Endothelial cell of umbilical vein (primary cell): ENCODE measurements around the gene SMARCA2. TPM values are rescaled to one million over a fixed set of nuclear protein-coding genes. Genes with fewer than 3 reads are reported as not detected.

Source experiments
- BruUV-seq: library from RNA; stranded (reverse); fragments of 400-500 nt; replicated peaks from 2 replicates; lab custom pipeline; 2021; lab: Mats Ljungman, UMichigan
- CTCF ChIA-PET: fragments of 300-600, 350-600 bp; sonication (Branson Sonifier 250); formaldehyde crosslinking; loops from one replicate; lab custom pipeline; 2021; ENCODE audit warnings: antibody characterized with exemption, inconsistent platforms; lab: Charles Lee
- POLR2A ChIA-PET: fragments of 300-600, 350-600 bp; sonication (Branson Sonifier 250); formaldehyde crosslinking; loops from one replicate; lab custom pipeline; 2021; ENCODE audit warnings: antibody characterized with exemption, inconsistent platforms; lab: Charles Lee
- DNase-seq: peaks from one replicate; pipeline ENCODE4 v3.0.0-alpha.2; 2011; ENCODE audit warnings: low read depth, low spot score
- FAIRE-seq: peaks from 2 replicates; lab custom pipeline; 2011; peaks lifted over from hg19 to GRCh38; lab: Jason Lieb, UNC
- H2AFZ ChIP-seq: 2 replicates; pipeline ENCODE4 v1.6.0; 2012; ENCODE audit warnings: low read depth, low read length, control low read depth, inconsistent platforms
- H3K27ac ChIP-seq: 2 replicates; pipeline ENCODE4 v1.5.1; 2011; ENCODE audit warnings: low read depth, mild to moderate bottlenecking, control low read depth, low read length, moderate library complexity; ENCODE audit not compliant: insufficient read depth
- H3K27me3 ChIP-seq, 2 experiments: 2 replicates each; pipeline versions ENCODE4 v1.6.0 to v1.6.1; 2011; ENCODE audit warnings: low read length in 2 of 2, mixed read lengths in 1 of 2; ENCODE audit not compliant: control insufficient read depth in 2 of 2, insufficient read depth in 2 of 2
- H3K36me3 ChIP-seq, 2 experiments: 2 replicates in 1 of 2; 3 replicates in 1 of 2; pipeline ENCODE4 v1.5.1; 2011; ENCODE audit warnings: low read length in 2 of 2, mild to moderate bottlenecking in 1 of 2, moderate library complexity in 1 of 2; ENCODE audit not compliant: control insufficient read depth in 2 of 2, insufficient read depth in 2 of 2; ENCODE audit errors: extremely low read depth in 1 of 2
- H3K4me1 ChIP-seq: 3 replicates; pipeline ENCODE4 v1.5.1; 2011; ENCODE audit warnings: mild to moderate bottlenecking, low read length; ENCODE audit not compliant: control insufficient read depth, insufficient read depth; ENCODE audit errors: extremely low read depth
- H3K4me2 ChIP-seq: 2 replicates; pipeline ENCODE4 v1.6.1; 2011; ENCODE audit warnings: low read length, control low read depth, mixed read lengths; ENCODE audit not compliant: insufficient read depth
- H3K4me3 ChIP-seq, 3 experiments: fragments of 200-600 bp in 1 of 3; sonication (generic), shearing (Covaris generic) in 1 of 3; replicated peaks in 1 of 3; 2 replicates each; pipeline ENCODE4 v1.5.1; 2011 to 2016; ENCODE audit warnings: control low read depth in 3 of 3, low read length in 3 of 3, mild to moderate bottlenecking in 2 of 3, inconsistent platforms in 1 of 3, low read depth in 1 of 3, moderate library complexity in 1 of 3; ENCODE audit not compliant: insufficient read depth in 1 of 3
- H3K79me2 ChIP-seq: 2 replicates; pipeline ENCODE4 v1.6.0; 2012; ENCODE audit warnings: low read length, inconsistent platforms; ENCODE audit not compliant: control insufficient read depth, insufficient read depth
- H3K9ac ChIP-seq: replicated peaks from 2 replicates; pipeline ENCODE3; 2011; ENCODE audit warnings: low read length, control low read depth; ENCODE audit not compliant: insufficient read depth; ENCODE audit errors: extremely low read depth
- H3K9me1 ChIP-seq: replicated peaks from 3 replicates; pipeline ENCODE4 v1.6.0; 2011; ENCODE audit warnings: mild to moderate bottlenecking, low read length; ENCODE audit not compliant: control insufficient read depth, insufficient read depth; ENCODE audit errors: extremely low read depth
- H3K9me3 ChIP-seq: replicated peaks from 2 replicates; pipeline ENCODE4 v1.5.1; 2012; ENCODE audit warnings: low read length, inconsistent platforms; ENCODE audit not compliant: control insufficient read depth, insufficient read depth
- H4K20me1 ChIP-seq: replicated peaks from 2 replicates; pipeline ENCODE3; 2011; ENCODE audit warnings: mild to moderate bottlenecking, low read length; ENCODE audit not compliant: control insufficient read depth, insufficient read depth; ENCODE audit errors: extremely low read depth
- EZH2 ChIP-seq: IDR thresholded peaks from 2 replicates; pipeline ENCODE4 v1.6.1; 2012; ENCODE audit warnings: borderline replicate concordance, low read depth, mild to moderate bottlenecking, moderate library complexity, low read length, inconsistent platforms; ENCODE audit not compliant: severe bottlenecking
- FOS ChIP-seq: IDR thresholded peaks from 2 replicates; pipeline ENCODE4 v1.6.1; 2011; ENCODE audit warnings: mild to moderate bottlenecking, low read length, moderate library complexity, borderline replicate concordance; ENCODE audit not compliant: insufficient read depth
- GATA2 ChIP-seq: IDR thresholded peaks from 2 replicates; pipeline ENCODE4 v1.7.0; 2011; ENCODE audit warnings: low read depth, mild to moderate bottlenecking, moderate library complexity, mixed read lengths, low read length; ENCODE audit not compliant: insufficient read length, insufficient read depth
- JUN ChIP-seq: IDR thresholded peaks from 2 replicates; pipeline ENCODE4 v1.6.1; 2011; ENCODE audit warnings: borderline replicate concordance, low read depth; ENCODE audit not compliant: insufficient read length, insufficient read depth
- MYC ChIP-seq: IDR thresholded peaks from one replicate; pipeline ENCODE4 v1.6.1; 2011; ENCODE audit warnings: mild to moderate bottlenecking, low read depth, low read length
- POLR2A ChIP-seq: IDR thresholded peaks from 2 replicates; pipeline ENCODE4 v1.6.1; 2012; ENCODE audit warnings: low read depth, mild to moderate bottlenecking, control low read depth, low read length
- POLR2AphosphoS5 ChIP-seq: IDR thresholded peaks from 2 replicates; pipeline ENCODE4 v1.6.1; 2012; ENCODE audit warnings: low read depth, mild to moderate bottlenecking, control low read depth, low read length, moderate library complexity; ENCODE audit not compliant: insufficient read depth
- dilution Hi-C: fragments of 300-500 bp; cut with MboI; formaldehyde crosslinking; loops from one replicate; pipeline ENCODE4 v1.15.0; 2019; ENCODE audit warnings: low sequenced_read_pairs; ENCODE audit not compliant: extremely low pct_ligation_motif_present
- intact Hi-C: fragments of 100-400 bp; cut with micrococcal nuclease; formaldehyde crosslinking; loops from one replicate; pipeline ENCODE4 v1.10.0; 2022
- polyA plus RNA-seq, 4 experiments: library from polyadenylated mRNA; depleted of rRNA in 3 of 4; stranded (reverse) in 3 of 4; unstranded in 1 of 4; fragments of >200 nt; gene quantifications; 2 replicates each; pipeline versions ENCODE4 v1.2.1 to v1.2.3, GENCODE V29; 2011 to 2012; ENCODE audit warnings: missing spikeins in 1 of 4
- total RNA-seq: library from RNA; stranded (reverse); gene quantifications from 2 replicates; pipeline ENCODE4 v1.2.3, GENCODE V29; 2021
- TF ChIP-seq, protein P1 (sequence below), 2 donors: IDR thresholded peaks; 1 replicate in 1 of 2; 2 replicates in 1 of 2; pipeline ENCODE4 v1.5.1; 2011; ENCODE audit warnings: low read length in 2 of 2, mild to moderate bottlenecking in 2 of 2, moderate library complexity in 2 of 2, control low read depth in 1 of 2, inconsistent platforms in 1 of 2, low read depth in 1 of 2; ENCODE audit not compliant: insufficient read depth in 1 of 2; ENCODE audit errors: extremely low read depth in 1 of 2
- TF ChIP-seq, protein P2 (sequence below): IDR thresholded peaks from 2 replicates; pipeline ENCODE4 v1.6.1; 2011; ENCODE audit not compliant: insufficient read depth, insufficient read length

The SMARCA2 gene
- total and polyA plus RNA-seq, 2 donors (not counting 3 experiments of a cell fraction or from before 2014, with no cell fraction given) = 54.5 to 79.9 TPM

DNA sequence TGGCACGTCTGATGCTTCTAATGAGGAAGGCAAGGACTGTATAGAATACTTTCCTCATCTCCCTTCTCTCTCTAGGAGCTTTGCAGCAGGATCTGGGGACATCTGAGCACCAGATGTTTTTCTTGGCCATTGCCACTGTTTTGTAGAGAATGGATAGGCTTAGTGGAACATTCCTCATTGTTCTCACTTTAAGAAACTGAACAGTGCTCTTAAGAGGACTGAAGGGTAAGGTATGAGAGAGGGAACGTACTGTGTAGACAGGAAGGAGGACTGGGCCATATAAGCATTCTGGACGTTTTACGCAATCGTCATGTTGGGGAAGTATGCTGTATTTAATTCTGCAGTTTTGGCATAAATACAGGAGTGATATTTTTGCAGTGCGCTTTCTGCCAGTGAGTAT lies 70.6 kb downstream of the SMARCA2 start:
- BruUV-seq = no TSS peak
- no peak overlapping the region for H3K9ac ChIP-seq
- dilution Hi-C loops = no loop called here
- H3K4me1 ChIP-seq = peaks cover 10% of the 10 kb centered on the region
- POLR2A ChIA-PET = no interaction called here
- no peaks in the 10 kb centered on the region for H3K27me3 ChIP-seq
- H4K20me1 ChIP-seq = no peaks in the 10 kb centered on the region
- H3K36me3 ChIP-seq = peaks cover 9 to 15% of the 10 kb centered on the region in 2 experiments
- peak; percentile 84 for DNase-seq
- no peaks in the 10 kb centered on the region for H3K9me1 ChIP-seq
- H3K4me3 ChIP-seq = no peak overlapping the region
- CTCF ChIA-PET = interaction anchor here (0.9 to 1.5 kb wide), 4 partner anchors 9 to 35 kb away, joined by 3 to 8 read pairs (median 6); no protein-coding TSS in a partner anchor
- no peaks in the 10 kb centered on the region for H3K9me3 ChIP-seq
- FAIRE-seq = peak; percentile 4
- no peak overlapping the region for H3K4me2 ChIP-seq
- no peak overlapping the region for H3K27ac ChIP-seq
- intact Hi-C loops = loop anchor here (2.0 to 10.0 kb wide), 2 partner anchors 143 to 1071 kb away; no protein-coding TSS in a partner anchor
- no peaks in the 10 kb centered on the region for H3K79me2 ChIP-seq
- TF ChIP-seq, protein P1, sequence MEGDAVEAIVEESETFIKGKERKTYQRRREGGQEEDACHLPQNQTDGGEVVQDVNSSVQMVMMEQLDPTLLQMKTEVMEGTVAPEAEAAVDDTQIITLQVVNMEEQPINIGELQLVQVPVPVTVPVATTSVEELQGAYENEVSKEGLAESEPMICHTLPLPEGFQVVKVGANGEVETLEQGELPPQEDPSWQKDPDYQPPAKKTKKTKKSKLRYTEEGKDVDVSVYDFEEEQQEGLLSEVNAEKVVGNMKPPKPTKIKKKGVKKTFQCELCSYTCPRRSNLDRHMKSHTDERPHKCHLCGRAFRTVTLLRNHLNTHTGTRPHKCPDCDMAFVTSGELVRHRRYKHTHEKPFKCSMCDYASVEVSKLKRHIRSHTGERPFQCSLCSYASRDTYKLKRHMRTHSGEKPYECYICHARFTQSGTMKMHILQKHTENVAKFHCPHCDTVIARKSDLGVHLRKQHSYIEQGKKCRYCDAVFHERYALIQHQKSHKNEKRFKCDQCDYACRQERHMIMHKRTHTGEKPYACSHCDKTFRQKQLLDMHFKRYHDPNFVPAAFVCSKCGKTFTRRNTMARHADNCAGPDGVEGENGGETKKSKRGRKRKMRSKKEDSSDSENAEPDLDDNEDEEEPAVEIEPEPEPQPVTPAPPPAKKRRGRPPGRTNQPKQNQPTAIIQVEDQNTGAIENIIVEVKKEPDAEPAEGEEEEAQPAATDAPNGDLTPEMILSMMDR (IDR thresholded peaks at IDR 0.05; ENCODE audit: extremely low read depth in 1 of 2, insufficient read depth in 1 of 2, low read depth in 1 of 2, low read length in 2 of 2) = no peak
- TF ChIP-seq POLR2A = no peak
- no peak for TF ChIP-seq JUN
- H2AFZ ChIP-seq = peak overlapping the region; percentile 11

DNA sequence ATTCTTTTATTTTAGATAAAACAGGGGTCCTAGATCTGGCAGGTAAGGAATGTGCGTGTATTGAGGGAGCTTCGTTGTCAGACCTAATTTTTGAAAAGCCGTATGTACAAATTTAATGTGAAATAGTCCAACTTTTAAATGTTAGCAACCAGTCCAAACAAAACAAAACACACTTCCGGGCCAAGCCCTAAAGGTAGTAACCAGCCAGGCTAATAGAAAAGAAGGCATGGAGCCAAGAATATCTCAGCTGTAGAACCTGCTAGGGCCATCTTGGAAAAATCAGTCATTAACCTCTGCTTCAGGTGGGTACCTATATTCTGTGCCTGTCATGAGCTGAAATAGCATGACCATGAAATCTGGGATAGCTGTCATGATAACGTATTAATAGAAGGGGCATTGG lies 71.0 kb downstream of the SMARCA2 start:
- Histone ChIP-seq H3K4me2 (no peak overlapping the region), H3K9me1 (no peaks in the 10 kb centered on the region)
- TF ChIP-seq, protein P2, sequence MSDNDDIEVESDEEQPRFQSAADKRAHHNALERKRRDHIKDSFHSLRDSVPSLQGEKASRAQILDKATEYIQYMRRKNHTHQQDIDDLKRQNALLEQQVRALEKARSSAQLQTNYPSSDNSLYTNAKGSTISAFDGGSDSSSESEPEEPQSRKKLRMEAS = no peak
- TF ChIP-seq MYC (no peak), EZH2 (no peak), FOS (no peak), JUN (no peak), POLR2A (no peak), POLR2AphosphoS5 (no peak), GATA2 (no peak)
- TF ChIP-seq, protein P1 (IDR thresholded peaks at IDR 0.05; ENCODE audit: extremely low read depth in 1 of 2, insufficient read depth in 1 of 2, low read depth in 1 of 2, low read length in 2 of 2) = no peak

More for the DNA sequence above, 71.0 kb downstream of the SMARCA2 start:
- Histone ChIP-seq H4K20me1 (no peaks in the 10 kb centered on the region), H3K4me3 (no peak overlapping the region), H3K27me3 (no peaks in the 10 kb centered on the region), H2AFZ (no peak overlapping the region), H3K79me2 (no peaks in the 10 kb centered on the region), H3K4me1 (peaks cover 10% of the 10 kb centered on the region), H3K27ac (no peak overlapping the region), H3K36me3 (peaks cover 9 to 15% of the 10 kb centered on the region in 2 experiments), H3K9me3 (no peaks in the 10 kb centered on the region), H3K9ac (no peak overlapping the region)
- ChIA-PET CTCF (interaction anchor here (1.4 to 1.9 kb wide), 6 partner anchors 8 to 144 kb away, joined by 4 to 19 read pairs (median 7); no protein-coding TSS in a partner anchor), POLR2A (no interaction called here)
- FAIRE-seq = no peak
- DNase-seq = no peak
- dilution Hi-C loops = no loop called here
- intact Hi-C loops = loop anchor here (2.0 to 10.0 kb wide), 2 partner anchors 143 to 1071 kb away; no protein-coding TSS in a partner anchor
- BruUV-seq = no TSS peak
